Measurements from ENCODE around the gene IL1RAPL2. TPM values are rescaled to one million over a fixed set of nuclear protein-coding genes. Genes with fewer than 3 reads are reported as not detected.
"Not testable (repeated sequence)": the region's sequence is repeated elsewhere in the genome, so short reads cannot be mapped to it uniquely, and the experiment has no call there.

IL1RAPL2 gene
- total and polyA plus RNA-seq, 10 of the 15 experiments (the other 5 are each of a cell fraction or from before 2014, with no cell fraction given): 0.19 TPM; not detected in 9

GRCh38 chrX:105028962-105029361 is 463.0 kb downstream of the IL1RAPL2 start:
- POLR2A ChIA-PET; SMC1A ChIA-PET (ENCODE audit: uncharacterized antibody, unreplicated experiment); BruUV-seq (replicated peaks); H4K20me1 ChIP-seq (ENCODE audit: control insufficient read depth, insufficient read depth); CTCF ChIA-PET; RAD21 ChIA-PET (ENCODE audit: unreplicated experiment); H3K79me2 ChIP-seq (ENCODE audit: control insufficient read depth, insufficient read depth, low read length); H3K27me3 ChIP-seq (replicated peaks in 1 of 2; ENCODE audit: control insufficient read depth in 2 of 2, insufficient read depth in 2 of 2, low read length in 1 of 2); H3K4me1 ChIP-seq (ENCODE audit: control insufficient read depth, insufficient read depth, low read length); H3K36me3 ChIP-seq (ENCODE audit: control insufficient read depth in 2 of 2, insufficient read depth in 2 of 2, low read length in 1 of 2); H3K27ac ChIP-seq (ENCODE audit: control insufficient read depth, insufficient read depth); ATAC-seq; H3K4me3 ChIP-seq; FAIRE-seq; H3K9me3 ChIP-seq (replicated peaks; ENCODE audit: control insufficient read depth, insufficient read depth, low read length); H2AFZ ChIP-seq (ENCODE audit: control insufficient read depth, low read depth, low read length); intact Hi-C loops (cut with micrococcal nuclease; ENCODE audit: unreplicated experiment); DNase-seq (ENCODE audit: low read depth, low spot score); in situ Hi-C loops (cut with MboI); H3K4me2 ChIP-seq (ENCODE audit: control insufficient read depth, insufficient read depth); H3K9ac ChIP-seq (ENCODE audit: control insufficient read depth, insufficient read depth, low read length): not testable (repeated sequence)
- 2% methylated on average over 2 of the region's 3 CpGs for WGBS (ENCODE audit: insufficient coverage, insufficient replicate concordance, low lambda C conversion rate, missing lambda C conversion rate)
- peak; percentile 33; the same call in 1 of the 2 replicates for TF ChIP-seq ATF7 (IDR thresholded peaks at IDR 0.05; ENCODE audit: low read depth)

GRCh38 chrX:105038672-105039328 is 472.8 kb downstream of the IL1RAPL2 start:
- Histone ChIP-seq H3K9me3 (replicated peaks; ENCODE audit: control insufficient read depth, insufficient read depth, low read length) (no peaks in the 10 kb centered on the region), H3K4me3 (no peak overlapping the region), H3K9ac (ENCODE audit: control insufficient read depth, insufficient read depth, low read length) (no peak overlapping the region), H3K27me3 (replicated peaks in 1 of 2; ENCODE audit: control insufficient read depth in 2 of 2, insufficient read depth in 2 of 2, low read length in 1 of 2) (no peaks in the 10 kb centered on the region), H4K20me1 (ENCODE audit: control insufficient read depth, insufficient read depth) (no peaks in the 10 kb centered on the region), H3K79me2 (ENCODE audit: control insufficient read depth, insufficient read depth, low read length) (no peaks in the 10 kb centered on the region), H3K4me1 (ENCODE audit: control insufficient read depth, insufficient read depth, low read length) (no peaks in the 10 kb centered on the region), H3K36me3 (ENCODE audit: control insufficient read depth in 2 of 2, insufficient read depth in 2 of 2, low read length in 1 of 2) (no peaks in the 10 kb centered on the region), H2AFZ (ENCODE audit: control insufficient read depth, low read depth, low read length) (no peak overlapping the region), H3K27ac (ENCODE audit: control insufficient read depth, insufficient read depth) (no peak overlapping the region), H3K4me2 (ENCODE audit: control insufficient read depth, insufficient read depth) (no peak overlapping the region)
- ChIA-PET CTCF (no interaction called here), RAD21 (ENCODE audit: unreplicated experiment) (no interaction called here), POLR2A (no interaction called here), SMC1A (ENCODE audit: uncharacterized antibody, unreplicated experiment) (no interaction called here)
- in situ Hi-C loops (cut with MboI) (no loop called here), intact Hi-C loops (cut with micrococcal nuclease; ENCODE audit: unreplicated experiment) (no loop called here)
- DNase-seq (ENCODE audit: low read depth, low spot score) (no peak), ATAC-seq (no peak), FAIRE-seq (no peak)
- BruUV-seq (replicated peaks): no TSS peak
- TF ChIP-seq NFYB (IDR thresholded peaks at IDR 0.05; ENCODE audit: insufficient read depth, low read depth, low read length) (no peak), MAX (IDR thresholded peaks at IDR 0.05; ENCODE audit: low read depth, low read length) (no peak), NR2C2 (IDR thresholded peaks at IDR 0.05; ENCODE audit: borderline replicate concordance, control insufficient read depth, insufficient read length, low read depth) (no peak), BCLAF1 (IDR thresholded peaks at IDR 0.05) (no peak), ZNF687 (IDR thresholded peaks at IDR 0.05) (no peak), ZBTB33 (IDR thresholded peaks at IDR 0.05) (no peak)
